NCI-H2196 treated with DMSO at 0.1 percent for 48 hours (cell line): ENCODE data around the gene THRSP.
"Not testable (repeated sequence)": the region's sequence is repeated elsewhere in the genome, so short reads cannot be mapped to it uniquely, and the experiment has no call there.

Experiments used
- DNase-seq: peaks from one replicate; lab custom pipeline; 2025; ENCODE audit not compliant: unreplicated experiment; lab: John Stamatoyannopoulos, UW

The THRSP gene, protein sequence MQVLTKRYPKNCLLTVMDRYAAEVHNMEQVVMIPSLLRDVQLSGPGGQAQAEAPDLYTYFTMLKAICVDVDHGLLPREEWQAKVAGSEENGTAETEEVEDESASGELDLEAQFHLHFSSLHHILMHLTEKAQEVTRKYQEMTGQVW

DNA sequence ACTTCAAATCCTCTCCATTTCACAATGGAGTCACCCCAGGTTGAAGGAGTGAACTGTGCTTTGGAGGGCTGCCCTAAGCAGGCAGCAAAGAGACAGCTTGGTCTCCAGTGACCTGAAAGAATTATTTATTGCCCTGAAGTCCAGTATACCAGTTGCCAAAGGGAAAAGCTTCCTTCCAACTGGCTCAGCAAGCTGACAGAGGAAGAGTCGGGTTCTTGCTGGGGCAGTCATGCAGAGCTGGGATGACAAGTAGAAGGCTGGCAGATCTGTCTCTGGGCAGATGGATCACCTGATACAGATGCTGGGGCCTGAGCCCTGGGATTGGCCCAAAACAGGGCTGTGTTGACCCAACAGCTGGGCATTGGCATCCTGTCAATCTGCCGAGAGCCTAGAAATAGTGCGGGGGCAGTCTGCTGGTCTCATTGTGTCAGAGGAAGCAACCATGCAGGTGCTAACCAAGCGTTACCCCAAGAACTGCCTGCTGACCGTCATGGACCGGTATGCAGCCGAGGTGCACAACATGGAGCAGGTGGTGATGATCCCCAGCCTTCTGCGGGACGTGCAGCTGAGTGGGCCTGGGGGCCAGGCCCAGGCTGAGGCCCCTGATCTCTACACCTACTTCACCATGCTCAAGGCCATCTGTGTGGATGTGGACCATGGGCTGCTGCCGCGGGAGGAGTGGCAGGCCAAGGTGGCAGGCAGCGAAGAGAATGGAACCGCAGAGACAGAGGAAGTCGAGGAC lies at the start of gene THRSP:
Gene THRSP, plus strand, starts transcription at position 422 of the 742 bp plus-strand sequence. Its CDS starts 21 bp downstream, at position 443.
- DNase-seq = no peak

DNA sequence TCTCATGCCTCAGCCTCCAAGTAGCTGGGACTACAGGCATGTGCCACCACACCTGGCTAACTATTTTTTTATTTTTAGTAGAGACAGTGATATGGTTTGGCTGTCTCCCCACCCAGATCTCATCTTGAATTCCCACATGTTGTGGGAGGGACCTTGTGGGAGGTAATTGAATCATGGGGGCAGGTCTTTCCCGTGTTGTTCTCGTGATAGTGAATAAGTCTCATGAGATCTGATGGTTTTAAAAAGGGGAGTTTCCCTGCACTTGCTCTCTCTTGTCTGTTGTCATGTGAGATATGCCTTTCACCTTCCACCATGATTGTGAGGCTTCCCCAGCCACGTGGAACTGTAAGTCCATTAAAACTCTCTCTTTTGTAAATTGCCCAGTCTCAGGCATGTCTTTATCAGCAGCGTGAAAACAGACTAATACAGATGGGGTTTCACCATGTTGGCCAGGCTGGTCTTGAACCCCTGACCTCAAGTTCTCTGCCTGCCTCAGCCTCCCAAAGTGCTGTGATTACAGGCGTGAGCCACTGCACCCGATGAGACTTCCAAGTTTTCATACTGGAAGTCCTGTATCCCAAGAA lies 48.6 kb upstream of the THRSP start:
- DNase-seq = not testable (repeated sequence)

DNA sequence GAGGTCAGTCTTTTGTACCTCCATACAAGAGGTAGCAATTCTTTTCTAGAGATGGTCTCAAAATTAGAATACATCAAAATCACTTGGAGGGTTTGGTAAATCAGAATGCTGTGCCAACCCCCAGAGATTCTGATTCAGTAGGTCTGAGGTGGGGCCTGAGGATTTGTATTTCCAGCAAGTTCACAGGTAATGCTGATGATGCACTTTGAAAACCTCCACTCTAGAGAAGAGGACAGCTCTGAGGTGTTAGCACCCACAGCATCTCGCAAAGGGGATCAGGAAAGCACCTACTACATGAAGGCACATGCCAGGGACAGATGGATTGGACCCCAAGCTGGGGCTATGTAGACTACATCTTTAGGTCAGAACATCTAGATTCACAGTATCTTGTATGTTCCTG lies 47.8 kb upstream of the THRSP start:
- DNase-seq = no peak

DNA sequence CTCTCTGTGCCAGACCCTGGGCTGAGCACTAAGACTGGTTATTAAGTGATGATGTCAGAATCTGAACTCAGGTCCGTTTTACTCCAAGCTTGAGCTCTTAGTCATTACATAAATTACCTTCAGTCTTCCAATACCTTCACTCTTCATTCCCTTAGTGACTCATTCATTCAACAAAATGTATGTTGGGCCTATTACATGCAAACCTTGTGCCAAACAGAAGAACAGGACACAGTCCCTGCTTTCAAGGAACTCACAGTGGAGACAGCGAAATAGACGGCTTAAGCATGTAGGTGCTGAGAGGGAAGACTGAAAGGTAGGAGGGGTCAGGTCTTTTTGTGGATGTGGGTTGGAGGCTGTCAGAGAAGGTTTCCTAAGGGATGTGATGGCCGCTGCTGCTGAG lies 43.9 kb upstream of the THRSP start:
- no peak for DNase-seq

DNA sequence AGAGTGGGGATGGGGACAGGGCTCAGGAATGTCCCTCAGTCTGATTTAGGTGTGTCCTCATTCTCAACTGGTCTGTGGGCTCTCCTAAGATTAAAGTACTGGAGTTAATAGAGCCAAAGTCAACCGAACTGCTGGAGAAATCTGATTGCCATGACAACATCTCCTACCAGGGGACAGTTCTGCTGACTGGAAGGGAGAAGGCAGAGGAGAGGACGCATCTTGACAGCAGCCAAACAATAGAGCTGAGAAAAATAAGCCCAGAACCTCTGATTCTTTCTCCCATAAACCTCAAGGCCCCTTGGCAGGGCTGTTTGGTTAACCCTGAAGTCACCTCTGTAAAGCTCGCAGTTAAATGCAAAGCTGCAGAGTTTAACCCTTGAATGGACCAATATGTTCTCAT lies 43.4 kb upstream of the THRSP start:
- DNase-seq = no peak

DNA sequence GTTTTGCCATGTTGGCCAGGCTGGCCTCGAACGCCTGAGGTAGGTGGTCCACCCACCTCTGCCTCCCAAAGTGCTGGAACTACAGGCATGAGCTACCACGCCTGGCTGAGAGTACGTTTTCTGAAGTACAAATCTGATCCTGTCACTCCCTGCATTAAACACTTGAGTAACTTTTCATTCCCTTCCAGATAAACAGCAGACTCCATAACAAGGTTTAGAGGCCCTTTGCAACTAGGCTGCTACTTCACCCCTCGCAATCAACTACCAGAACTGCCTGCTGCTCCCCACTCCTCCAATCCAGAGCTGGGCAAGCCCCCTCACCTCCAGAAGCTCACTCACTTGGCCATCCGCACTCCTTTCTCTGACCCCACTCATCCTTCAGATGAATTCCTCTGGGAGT lies 42.0 kb upstream of the THRSP start:
- DNase-seq = no peak

DNA sequence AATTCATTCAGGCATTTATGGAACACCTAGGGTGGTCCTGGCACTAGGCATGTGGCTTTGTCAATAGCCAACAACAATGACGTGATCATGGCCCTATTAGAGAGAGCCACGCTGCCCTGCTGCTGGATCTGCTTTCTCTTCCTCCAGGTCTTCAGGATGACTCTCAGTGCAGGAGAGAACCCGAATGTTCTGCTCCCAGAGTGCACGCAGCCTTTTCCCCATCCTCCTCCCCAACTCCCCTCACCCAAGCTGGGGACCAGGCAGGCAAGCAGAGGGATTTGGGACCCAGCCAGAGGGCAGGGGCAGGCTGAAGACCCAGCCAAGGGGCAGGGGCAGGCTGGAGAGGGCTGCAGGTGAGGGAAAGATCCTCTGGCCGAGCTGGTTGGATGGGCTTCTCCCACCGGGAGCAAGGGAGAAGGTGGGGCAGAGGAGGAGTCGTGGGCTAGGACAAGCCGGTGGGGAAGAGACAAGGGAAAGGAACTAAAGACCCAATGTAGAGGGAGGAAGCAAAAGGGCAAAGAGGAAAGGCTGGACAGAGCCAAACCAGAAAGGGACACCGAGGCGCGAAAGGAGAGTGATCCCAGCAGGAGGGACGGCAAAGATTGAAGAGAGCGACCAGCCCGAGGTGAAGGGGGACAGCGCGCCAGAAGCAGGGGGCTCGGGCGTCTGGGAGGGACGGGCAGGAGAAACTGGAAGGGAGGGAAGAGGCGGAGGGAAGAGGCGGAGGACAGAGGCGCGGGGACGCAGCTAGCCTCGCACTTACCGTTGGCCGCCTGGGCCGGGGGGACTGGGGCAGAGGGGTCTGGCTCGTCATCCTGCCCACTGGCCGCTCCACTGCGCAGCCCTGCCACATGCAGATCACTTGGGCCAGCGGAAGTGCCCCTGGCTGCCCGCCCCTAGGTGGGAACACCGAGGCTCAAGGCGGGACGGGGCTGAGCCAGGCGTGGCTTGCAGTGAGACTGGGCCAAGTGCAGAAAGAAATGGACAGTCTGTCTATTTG lies 41.0 kb upstream of the THRSP start, which contains the start of gene KCTD14:
Gene KCTD14, minus strand, starts transcription at position 880 of the 1,000 bp plus-strand sequence. Its CDS starts 27 bp downstream, at position 853.
- peak; percentile 38 for DNase-seq

DNA sequence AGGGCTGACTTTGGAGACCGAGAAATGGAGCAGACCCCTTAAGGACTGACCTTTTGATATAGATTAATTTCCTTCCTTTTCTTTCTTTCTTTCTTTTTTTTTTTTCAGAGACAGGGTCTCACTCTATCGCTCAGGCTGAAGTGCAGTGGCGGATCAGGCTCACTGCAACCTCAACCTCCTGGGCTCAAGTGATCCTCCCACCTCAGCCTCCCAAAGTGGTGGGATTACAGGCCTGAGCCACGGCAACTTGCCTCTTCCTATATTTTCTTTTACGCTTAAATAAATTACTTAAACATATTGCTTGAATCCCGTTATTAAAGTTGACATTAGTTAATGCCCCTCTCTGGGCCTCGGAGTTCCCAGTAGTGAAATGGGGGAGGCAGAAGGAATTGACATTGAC lies 40.2 kb upstream of the THRSP start:
- no peak for DNase-seq

DNA sequence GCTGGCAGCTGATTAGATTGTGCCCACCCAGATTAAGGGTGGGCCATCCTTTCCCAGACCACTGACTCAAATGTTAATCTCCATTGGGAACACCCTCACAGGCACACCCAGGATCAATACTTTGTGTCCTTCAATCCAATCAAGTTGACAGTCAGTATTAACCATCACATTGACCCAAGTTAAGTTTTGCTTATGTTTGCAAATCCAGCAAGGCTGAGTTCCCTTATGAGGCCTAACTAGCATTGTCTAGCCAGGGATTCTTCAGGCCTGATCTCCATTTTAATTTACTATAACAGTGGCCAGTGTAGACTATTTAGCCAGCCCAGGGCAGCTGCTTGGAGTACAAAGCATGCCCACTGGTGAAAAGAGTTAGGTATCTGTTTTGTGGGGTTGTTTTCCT lies 38.3 kb upstream of the THRSP start:
- no peak for DNase-seq

DNA sequence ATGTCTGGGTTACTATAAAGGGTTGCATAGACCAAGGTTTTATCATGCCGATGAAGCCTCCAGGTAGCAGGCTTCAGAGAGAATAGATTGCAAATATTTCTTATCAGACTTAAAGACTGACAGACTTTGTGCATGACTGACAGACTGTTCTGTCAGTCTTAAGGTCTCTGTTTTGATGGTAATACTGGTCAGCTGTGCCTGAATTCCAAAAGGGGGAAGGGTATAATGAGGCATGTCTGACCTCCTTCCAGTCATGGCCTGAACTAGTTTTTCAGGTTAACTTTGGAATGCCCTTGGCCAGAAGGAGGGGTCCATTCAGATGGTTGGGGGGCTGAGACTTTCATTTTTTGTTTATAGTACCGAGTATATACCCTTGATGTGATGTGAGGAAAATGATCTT lies 35.9 kb upstream of the THRSP start:
- DNase-seq = no peak

DNA sequence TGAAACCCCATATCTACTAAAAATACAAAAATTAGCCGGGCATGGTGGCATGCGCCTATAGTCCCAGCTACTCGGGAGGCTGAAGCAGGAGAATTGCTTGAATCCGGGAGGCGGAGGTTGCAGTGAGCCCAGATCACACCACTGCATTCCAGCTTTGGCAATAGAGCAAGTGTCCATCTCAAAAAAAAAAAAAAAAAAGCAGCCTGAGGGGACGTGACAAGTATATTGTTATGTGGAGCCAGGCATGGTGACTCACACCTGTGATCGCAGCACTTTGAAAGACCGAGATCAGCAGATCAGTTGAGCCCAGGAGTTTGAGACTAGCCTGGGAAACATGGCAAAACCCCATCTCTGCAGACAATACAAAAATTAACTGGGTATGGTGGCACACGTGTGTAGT lies 35.2 kb upstream of the THRSP start:
- not testable (repeated sequence) for DNase-seq

DNA sequence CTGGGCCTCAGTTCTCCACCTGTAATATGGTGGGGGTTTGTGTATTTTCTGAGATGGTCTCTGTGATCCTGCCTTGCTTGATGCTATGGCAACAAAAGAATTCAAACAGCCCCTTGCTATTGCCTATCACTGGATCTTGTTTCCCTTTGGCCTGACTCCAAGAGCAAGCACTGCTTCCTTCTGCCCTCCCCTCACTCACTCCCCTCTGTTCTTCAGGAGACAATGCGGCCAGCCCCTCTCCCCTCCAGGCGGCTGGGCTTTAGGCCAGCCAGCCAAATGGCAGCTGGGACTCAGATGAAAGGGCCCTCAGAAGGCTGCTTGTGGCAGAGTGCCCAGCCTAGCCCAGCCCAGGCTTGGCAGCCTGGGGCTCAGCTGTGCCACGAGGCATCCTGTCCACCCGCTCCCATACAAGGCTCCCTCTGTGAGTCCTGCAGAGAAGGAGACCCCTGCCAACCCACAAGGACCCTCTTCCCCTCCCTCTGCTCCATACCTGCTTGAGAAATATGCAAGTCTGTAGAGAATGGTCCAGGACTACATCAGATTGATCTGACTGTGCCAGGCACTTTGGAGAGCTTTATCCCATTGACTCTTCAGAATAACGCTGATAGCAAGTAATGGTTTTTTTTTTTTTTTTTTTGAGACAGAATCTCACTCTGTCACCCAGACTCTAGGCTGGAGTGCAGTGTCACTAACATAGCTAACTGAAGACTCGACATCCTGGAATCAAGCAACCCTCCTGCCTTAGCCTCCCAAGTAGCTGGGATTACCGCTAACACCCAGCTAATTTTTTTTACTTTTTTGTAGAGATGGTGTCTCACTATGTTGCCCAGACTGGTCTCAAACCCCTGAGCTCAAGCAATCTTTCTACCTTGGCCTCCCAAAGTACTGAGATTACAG lies 33.0 kb upstream of the THRSP start:
- DNase-seq = peak; percentile 92

DNA sequence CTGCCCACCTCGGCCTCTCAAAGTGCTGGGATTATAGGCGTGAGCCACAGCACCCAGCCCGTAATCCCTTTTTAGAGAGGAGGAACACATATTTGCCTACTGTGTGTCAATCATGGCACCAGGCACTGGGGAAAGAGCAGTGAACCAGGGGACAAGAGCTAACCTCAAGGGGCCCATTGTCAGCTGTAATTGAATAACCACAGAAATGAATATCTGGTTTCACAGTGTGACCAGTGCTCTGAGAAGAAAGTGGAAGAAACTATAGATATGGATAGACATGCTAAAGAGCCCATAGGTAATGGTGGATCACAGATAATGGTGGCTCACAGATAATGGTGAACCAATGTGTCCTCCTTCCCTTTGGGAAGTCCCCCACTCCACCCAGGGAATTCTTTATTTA lies 32.0 kb upstream of the THRSP start:
- DNase-seq = no peak

DNA sequence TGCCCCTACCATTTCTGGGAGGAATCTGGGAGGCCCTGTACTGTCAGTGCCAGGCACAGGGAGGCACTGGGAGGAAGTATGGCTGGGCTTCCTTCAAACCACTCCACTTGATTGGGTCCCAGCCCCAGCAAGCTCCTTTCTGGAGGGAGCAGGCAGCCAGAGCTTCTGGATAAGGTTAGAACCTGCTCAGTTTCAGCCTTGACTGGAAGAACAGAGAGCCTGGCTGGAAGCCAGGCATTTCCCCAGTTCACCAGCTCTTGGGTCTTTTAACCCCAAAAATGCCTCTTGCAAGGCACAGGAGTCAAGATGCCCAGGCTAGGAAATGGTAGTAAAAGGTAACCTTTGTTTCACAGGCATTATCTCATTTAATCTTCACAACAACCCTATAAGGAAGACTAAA lies 31.6 kb upstream of the THRSP start:
- DNase-seq = peak; percentile 50

DNA sequence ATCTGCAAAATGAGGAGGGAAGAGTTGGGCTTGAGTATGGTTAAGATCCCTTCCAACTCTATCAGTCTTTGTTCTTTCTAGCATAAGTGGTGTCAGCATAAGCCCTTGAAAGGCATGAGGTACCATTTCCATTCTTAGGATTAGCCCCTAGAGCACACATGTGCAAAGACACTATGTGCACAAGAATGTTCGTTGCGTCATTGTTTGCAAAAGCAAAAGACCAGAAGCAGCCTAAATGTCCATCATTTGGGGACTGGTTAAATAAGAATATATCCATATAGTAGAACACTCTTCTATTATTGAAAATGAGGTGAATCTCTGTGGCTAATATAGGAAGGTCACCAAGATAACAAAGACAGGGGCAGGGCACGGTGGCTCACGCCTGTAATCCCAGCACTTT lies 30.6 kb upstream of the THRSP start:
- DNase-seq = no peak

DNA sequence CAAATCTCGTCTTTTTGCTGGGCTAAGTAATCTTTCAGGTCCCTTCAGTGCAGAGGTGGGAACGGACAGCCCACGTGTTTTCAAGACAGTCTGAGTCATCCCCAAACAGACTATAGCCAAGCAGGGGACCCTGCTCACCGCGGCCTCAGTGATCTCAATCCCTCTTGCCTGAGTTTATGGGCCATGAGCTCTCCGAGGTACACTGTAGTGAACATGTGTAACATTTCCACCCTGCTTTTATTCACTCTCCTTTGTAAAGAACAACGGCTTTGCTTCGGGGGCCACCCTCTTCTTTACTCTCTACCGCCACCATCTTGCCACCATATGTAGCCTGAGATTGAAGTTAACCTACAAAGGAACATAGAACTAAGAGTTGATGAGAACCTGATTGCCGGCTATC lies 29.0 kb upstream of the THRSP start:
- DNase-seq = no peak

DNA sequence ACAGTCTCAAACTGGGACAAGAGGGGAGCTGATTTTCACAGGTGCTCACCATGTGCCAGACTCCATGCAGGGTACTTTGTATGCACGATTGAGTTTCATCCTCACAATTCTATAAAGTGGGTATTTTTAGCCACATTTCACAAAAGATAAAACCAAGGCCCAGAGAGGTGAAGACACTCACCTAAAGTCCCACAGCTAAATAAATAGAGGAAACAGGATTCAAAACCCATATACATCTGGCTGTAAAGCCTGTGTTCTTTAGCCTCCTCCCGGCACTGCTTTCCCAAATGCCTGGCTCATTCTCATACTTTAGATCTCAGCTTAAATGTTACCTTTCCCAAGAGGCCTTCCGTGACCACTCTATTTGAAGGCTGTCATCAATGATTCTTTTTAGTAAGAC lies 27.3 kb upstream of the THRSP start:
- DNase-seq = no peak

DNA sequence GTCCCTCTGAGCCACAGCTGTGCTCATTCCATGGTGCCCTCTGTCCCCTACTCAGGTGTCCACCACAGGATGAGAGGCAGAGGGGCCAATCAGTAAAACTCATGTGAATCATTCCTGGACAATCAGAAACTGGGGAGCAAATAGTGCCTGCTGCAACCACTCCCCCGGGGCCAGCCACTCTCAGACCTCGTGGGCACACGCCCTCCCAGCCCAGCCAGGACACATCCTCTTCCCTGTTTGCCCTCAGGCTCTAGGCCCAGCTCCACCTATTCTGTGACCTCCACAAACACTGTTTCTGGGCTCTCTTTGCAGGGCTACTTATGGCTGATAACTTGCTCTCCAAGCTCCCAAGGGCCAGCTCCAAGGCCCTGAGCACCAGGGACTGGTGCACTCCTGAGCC lies 26.6 kb upstream of the THRSP start:
- DNase-seq = no peak

DNA sequence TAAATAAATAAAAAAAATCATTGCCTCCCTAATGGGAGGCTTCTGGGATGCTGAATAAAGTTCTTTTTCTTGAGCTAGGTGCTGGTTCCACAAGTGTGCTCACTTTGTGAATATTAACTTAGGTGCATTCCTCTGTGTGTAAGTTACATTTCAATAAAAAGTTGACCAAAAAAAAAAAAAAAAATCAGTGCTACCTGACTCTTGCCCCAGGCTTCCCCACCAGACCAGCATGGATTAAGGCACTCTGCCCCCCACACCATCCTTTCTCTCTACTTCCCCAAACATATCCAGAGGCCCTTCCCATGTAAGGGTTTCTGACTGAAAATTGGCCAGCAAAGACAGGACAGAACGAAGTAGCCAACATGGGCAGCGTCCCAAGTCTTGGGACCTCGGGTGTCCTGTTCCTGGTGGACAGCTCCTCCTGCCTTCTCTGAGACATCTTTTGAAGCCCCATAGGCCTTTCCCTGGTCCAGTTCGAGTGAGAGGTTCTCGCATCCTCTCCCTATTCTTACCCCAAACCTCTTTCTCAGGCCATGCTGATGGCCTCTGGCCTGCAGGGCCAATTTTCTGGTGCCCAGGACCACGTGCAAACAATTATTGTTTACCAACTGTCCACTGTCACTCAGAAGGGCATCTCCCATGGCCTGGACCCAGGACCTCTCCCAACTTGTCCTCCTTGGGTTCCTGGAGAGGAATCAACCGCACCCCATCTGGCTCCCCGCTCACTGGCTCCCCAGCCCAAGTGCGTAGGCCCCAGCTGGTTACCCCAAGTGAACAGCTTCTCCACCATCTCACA lies 25.6 kb upstream of the THRSP start:
- DNase-seq = no peak
